Neuron (in vitro differentiated cells): ENCODE results near the gene CD163L1.

Source experiments
- H2AFZ ChIP-seq: one replicate; pipeline ENCODE4 v1.6.1; 2013; ENCODE audit warnings: low read depth, mild to moderate bottlenecking, inconsistent platforms, low read length, moderate library complexity
- H3K27me3 ChIP-seq: one replicate; pipeline ENCODE4 v1.6.1; 2013; ENCODE audit warnings: low read length; ENCODE audit not compliant: insufficient read depth
- H3K36me3 ChIP-seq: one replicate; pipeline ENCODE4 v1.6.1; 2013; ENCODE audit warnings: low read length; ENCODE audit not compliant: insufficient read depth
- H3K4me1 ChIP-seq: one replicate; pipeline ENCODE4 v1.6.1; 2013; ENCODE audit warnings: low read length; ENCODE audit not compliant: insufficient read depth
- H3K4me3 ChIP-seq: 2 replicates; pipeline ENCODE4 v1.5.1; 2013; ENCODE audit warnings: mild to moderate bottlenecking, low read length, moderate library complexity
- H3K9me3 ChIP-seq: one replicate; pipeline ENCODE4 v1.6.1; 2013; ENCODE audit warnings: low read length

Gene CD163L1

GRCh38 chr12:7444076-7444475, at the start of gene CD163L1:
CD163L1 (minus strand) TSS chr12:7444153; CDS start chr12:7444127, 26 bp downstream.
- Histone ChIP-seq H3K4me1 (no peaks in the 10 kb centered on the region), H3K4me3 (no peak within 1 kb of the TSS), H3K9me3 (peaks cover 5% of the 10 kb centered on the region), H2AFZ (no peak within 1 kb of the TSS), H3K27me3 (peaks cover 20% of the 10 kb centered on the region), H3K36me3 (no peaks in the 10 kb centered on the region)

- no peaks in the 10 kb centered on the region for H3K4me1 ChIP-seq
- no peak overlapping the region for H2AFZ ChIP-seq
- no peaks in the 10 kb centered on the region for H3K9me3 ChIP-seq
- no peaks in the 10 kb centered on the region for H3K36me3 ChIP-seq
- H3K4me3 ChIP-seq, result no peak overlapping the region
- no peaks in the 10 kb centered on the region for H3K27me3 ChIP-seq
Observed at GRCh38 chr12:7493006-7493405, 49.1 kb upstream of the CD163L1 start.

- no peaks in the 10 kb centered on the region for H3K9me3 ChIP-seq
- no peaks in the 10 kb centered on the region for H3K27me3 ChIP-seq
- H3K36me3 ChIP-seq, result no peaks in the 10 kb centered on the region
Observed at GRCh38 chr12:7486512-7486911, 42.6 kb upstream of the CD163L1 start.

DNA sequence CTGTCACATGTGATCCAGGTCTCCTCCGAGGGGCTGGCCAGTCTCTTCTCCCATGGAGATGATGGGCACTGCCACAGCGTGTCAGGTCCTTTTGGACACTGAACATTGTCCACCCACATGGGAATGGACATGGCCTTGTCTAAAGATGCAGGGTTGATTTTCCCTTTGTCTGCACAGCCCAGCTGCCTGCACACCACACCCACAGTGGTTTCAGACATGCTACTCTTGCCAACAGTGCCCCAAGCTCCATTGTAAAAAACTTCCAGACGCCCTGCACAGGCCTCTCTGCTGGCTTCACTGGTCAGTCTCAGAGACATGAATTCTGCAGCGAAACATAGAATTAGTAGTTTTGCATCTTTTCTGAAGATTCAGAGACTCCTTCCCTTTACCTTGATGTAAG, 41.1 kb upstream of the CD163L1 start:
- Histone ChIP-seq H3K4me1 (no peaks in the 10 kb centered on the region), H3K4me3 (no peak overlapping the region), H2AFZ (no peak overlapping the region), H3K36me3 (no peaks in the 10 kb centered on the region), H3K27me3 (no peaks in the 10 kb centered on the region), H3K9me3 (no peaks in the 10 kb centered on the region)

More at GRCh38 chr12:7486512-7486911, 42.6 kb upstream of the CD163L1 start:
- Histone ChIP-seq H3K4me3 (no peak overlapping the region), H2AFZ (no peak overlapping the region), H3K4me1 (no peaks in the 10 kb centered on the region)

DNA sequence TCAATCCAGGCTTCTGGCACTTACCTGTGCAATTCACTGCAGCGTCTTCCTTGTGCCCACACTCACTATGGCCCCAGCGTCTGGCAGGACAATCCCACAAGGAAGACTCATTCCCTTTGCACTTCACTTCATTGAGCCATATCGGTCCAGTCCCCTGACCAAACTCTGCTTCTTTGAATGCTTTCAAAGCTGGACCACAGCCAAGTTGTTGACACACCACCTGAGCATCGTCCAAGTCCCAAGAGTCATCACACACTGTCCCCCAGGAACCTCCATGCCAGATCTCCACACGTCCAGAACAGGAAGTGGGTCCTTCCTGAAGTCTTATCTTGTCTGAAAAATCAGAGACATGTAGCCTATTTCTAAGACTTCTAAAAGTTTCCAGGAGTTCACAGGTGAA, 39.4 kb upstream of the CD163L1 start:
- Histone ChIP-seq H2AFZ (no peak overlapping the region), H3K36me3 (no peaks in the 10 kb centered on the region), H3K4me1 (no peaks in the 10 kb centered on the region), H3K9me3 (no peaks in the 10 kb centered on the region), H3K27me3 (no peaks in the 10 kb centered on the region), H3K4me3 (no peak overlapping the region)

DNA sequence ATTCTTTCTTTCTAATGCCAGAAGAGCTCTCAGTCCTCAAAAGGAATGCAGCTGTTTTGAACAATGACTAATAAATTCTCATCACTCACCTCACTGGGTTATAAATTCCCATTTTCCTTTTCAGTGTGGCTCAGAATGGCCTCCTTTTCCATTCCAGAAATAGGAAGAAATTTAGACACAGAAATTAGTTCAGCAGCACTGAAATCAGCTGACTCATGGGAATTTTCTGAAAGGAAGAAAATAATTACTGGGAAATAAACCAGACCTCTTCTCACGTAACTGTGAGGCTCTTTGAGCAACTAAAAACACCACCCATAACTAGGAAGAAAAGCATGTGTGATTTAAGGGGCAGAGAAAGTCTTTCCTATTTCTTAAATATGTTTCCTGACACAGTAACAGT, 35.8 kb upstream of the CD163L1 start:
- H3K27me3 ChIP-seq, result no peaks in the 10 kb centered on the region
- no peaks in the 10 kb centered on the region for H3K9me3 ChIP-seq
- no peak overlapping the region for H3K4me3 ChIP-seq
- H3K4me1 ChIP-seq, result no peaks in the 10 kb centered on the region
- no peak overlapping the region for H2AFZ ChIP-seq
- H3K36me3 ChIP-seq, result no peaks in the 10 kb centered on the region

DNA sequence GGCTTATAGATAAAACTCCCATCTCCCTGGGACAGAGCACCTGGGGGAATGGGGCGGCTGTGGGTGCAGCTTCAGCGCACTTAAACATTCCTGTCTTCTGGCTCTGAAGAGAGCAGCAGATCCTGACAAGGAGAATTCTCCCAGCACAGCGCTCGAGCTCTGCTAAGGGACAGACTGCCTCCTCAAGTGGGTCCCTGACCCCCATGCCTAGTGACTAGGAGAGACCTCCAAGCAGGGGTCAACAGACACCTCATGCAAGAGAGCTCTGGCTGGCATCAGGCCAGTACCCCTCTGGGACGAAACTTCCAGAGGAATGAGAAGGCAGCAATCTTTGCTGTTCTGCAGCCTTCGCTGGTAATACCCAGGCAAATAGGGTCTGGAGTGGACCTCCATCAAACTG, 28.1 kb upstream of the CD163L1 start:
- Histone ChIP-seq H2AFZ (no peak overlapping the region), H3K4me3 (no peak overlapping the region), H3K27me3 (no peaks in the 10 kb centered on the region), H3K4me1 (no peaks in the 10 kb centered on the region), H3K36me3 (no peaks in the 10 kb centered on the region), H3K9me3 (no peaks in the 10 kb centered on the region)

- Histone ChIP-seq H3K36me3 (no peaks in the 10 kb centered on the region), H3K27me3 (no peaks in the 10 kb centered on the region), H3K4me3 (no peak overlapping the region), H3K9me3 (no peaks in the 10 kb centered on the region), H2AFZ (no peak overlapping the region), H3K4me1 (no peaks in the 10 kb centered on the region)
Observed at GRCh38 chr12:7460375-7461259, 16.7 kb upstream of the CD163L1 start.

DNA sequence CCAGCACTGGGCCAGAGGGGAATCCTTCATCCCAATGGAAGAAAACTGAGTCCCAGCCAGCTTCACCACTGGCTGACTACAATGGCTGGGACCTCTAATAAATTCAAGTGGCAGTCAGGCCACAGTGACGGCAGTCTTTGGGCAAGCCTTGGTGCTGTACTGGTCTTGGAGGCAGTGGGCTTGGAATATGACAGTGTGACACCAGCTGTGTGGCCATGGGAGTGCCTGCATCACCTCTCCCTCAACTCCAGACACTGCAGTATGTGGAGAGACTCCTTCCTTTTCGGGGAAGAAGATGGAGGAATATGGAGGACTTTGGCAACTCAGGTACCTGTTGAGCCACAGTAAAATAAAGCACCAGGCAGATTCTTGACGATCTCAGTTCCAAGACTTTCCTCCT, 16.0 kb upstream of the CD163L1 start:
- H3K4me1 ChIP-seq, result no peaks in the 10 kb centered on the region

DNA sequence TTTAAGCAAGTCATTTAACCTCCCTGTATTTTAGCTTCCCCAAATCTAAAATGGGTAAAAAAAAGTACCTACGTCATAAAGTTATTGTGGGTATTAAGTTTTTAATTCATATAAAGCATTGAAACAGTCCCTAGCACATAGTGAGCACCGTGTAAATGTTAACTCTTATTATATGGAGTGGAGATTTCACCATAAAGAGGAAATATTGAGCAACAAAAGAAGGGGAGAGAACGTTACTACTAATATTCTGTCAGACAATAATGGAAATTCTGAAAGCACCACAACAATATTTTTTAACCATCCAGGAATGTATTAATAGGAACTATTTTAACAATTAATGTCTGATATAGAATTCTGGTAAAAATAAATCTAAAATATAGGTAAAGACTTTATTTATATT, 7.8 kb upstream of the CD163L1 start:
- Histone ChIP-seq H3K27me3 (no peaks in the 10 kb centered on the region), H3K4me1 (no peaks in the 10 kb centered on the region), H3K36me3 (no peaks in the 10 kb centered on the region), H3K4me3 (no peak overlapping the region), H3K9me3 (no peaks in the 10 kb centered on the region), H2AFZ (no peak overlapping the region)

More for the DNA sequence above, 16.0 kb upstream of the CD163L1 start:
- Histone ChIP-seq H3K9me3 (no peaks in the 10 kb centered on the region), H3K36me3 (no peaks in the 10 kb centered on the region), H2AFZ (no peak overlapping the region), H3K4me3 (no peak overlapping the region), H3K27me3 (no peaks in the 10 kb centered on the region)

DNA sequence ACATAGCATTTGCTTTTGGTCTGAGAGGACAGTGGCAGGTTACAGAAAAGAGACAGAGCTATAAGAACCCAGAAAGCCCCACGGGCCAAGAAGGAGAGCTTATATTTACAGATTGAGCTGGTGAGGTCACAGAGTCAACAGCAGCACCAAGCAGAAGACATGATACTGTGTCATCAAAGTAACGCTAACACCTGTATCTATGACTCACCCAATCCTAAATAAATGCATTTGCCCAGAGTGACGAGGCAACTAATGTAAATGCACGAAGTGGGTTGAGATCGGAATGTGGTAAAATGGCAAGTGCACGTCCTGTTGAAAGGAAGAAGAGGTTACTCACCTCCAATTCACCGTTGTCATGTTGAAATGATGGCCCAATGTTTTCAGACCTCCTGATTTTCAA, 6.7 kb upstream of the CD163L1 start:
- Histone ChIP-seq H3K9me3 (no peaks in the 10 kb centered on the region), H3K4me1 (no peaks in the 10 kb centered on the region), H3K36me3 (no peaks in the 10 kb centered on the region), H3K4me3 (no peak overlapping the region), H2AFZ (no peak overlapping the region), H3K27me3 (no peaks in the 10 kb centered on the region)

- Histone ChIP-seq H3K4me3 (no peak overlapping the region), H3K9me3 (no peaks in the 10 kb centered on the region), H3K27me3 (no peaks in the 10 kb centered on the region), H2AFZ (no peak overlapping the region), H3K4me1 (no peaks in the 10 kb centered on the region), H3K36me3 (no peaks in the 10 kb centered on the region)
Observed at GRCh38 chr12:7448099-7448498, 4.1 kb upstream of the CD163L1 start.

- Histone ChIP-seq H3K4me3 (no peak overlapping the region), H3K9me3 (peaks cover 4% of the 10 kb centered on the region), H2AFZ (no peak overlapping the region), H3K4me1 (no peaks in the 10 kb centered on the region), H3K36me3 (no peaks in the 10 kb centered on the region), H3K27me3 (peaks cover 17% of the 10 kb centered on the region)
Observed at GRCh38 chr12:7444537-7444936, 584 bp upstream of the CD163L1 start.

DNA sequence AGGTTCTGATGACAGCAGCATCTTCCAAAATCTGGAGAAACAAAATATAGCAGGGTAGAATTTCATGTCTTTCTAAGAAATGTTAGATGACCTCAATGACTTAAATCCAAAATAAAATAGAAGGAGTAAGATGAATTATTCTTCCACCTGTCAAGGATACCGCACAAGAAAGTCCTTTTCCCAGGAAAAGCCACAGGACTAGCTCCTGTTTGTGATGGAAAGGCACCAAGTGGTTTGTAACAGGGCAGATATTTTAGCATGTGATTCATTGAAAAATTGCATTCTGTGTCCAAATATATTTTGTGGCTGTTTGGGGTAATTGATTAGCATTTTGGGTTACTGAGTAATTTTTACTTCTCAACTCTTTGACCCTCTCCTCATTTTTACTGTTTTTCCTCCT, 2.7 kb downstream of the CD163L1 start:
- peaks cover 7% of the 10 kb centered on the region for H3K9me3 ChIP-seq
- no peaks in the 10 kb centered on the region for H3K36me3 ChIP-seq
- H3K4me1 ChIP-seq, result no peaks in the 10 kb centered on the region
- H3K4me3 ChIP-seq, result no peak overlapping the region
- no peak overlapping the region for H2AFZ ChIP-seq
- peaks cover 24% of the 10 kb centered on the region for H3K27me3 ChIP-seq
